ENCODE data around the gene C2CD2. TPM values are rescaled to one million over a fixed set of nuclear protein-coding genes. Genes with fewer than 3 reads are reported as not detected.

The C2CD2 gene
- total and polyA plus RNA-seq, 8 donors: 7.9 to 16.8 (median 11.3) TPM

DNA sequence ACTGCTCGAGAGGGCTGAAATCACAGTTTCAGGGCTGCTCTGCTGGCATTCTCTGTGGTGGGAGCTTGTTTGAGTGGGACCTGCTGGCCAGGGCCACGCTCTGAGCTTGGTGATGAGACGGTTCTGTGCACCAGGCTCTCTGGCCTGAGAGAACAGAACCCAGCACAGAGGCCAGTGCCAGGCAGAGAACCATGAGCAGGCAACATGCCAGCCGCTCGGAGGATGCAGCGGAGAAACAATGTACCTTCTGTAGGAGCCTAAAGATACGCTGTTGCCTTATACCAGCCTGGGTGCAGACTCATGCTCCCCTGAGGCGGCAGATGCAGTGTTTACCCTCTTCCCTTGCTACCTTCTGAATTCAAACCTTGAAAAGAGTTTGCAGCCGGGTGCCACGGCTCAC, 10.0 kb downstream of the C2CD2 start:
- TF ChIP-seq, protein P1, sequence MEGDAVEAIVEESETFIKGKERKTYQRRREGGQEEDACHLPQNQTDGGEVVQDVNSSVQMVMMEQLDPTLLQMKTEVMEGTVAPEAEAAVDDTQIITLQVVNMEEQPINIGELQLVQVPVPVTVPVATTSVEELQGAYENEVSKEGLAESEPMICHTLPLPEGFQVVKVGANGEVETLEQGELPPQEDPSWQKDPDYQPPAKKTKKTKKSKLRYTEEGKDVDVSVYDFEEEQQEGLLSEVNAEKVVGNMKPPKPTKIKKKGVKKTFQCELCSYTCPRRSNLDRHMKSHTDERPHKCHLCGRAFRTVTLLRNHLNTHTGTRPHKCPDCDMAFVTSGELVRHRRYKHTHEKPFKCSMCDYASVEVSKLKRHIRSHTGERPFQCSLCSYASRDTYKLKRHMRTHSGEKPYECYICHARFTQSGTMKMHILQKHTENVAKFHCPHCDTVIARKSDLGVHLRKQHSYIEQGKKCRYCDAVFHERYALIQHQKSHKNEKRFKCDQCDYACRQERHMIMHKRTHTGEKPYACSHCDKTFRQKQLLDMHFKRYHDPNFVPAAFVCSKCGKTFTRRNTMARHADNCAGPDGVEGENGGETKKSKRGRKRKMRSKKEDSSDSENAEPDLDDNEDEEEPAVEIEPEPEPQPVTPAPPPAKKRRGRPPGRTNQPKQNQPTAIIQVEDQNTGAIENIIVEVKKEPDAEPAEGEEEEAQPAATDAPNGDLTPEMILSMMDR (IDR thresholded peaks at IDR 0.05): no peak
- WGBS, 2 donors: 92 to 94% methylated on average over 10 of the region's 10 CpGs
- intact Hi-C loops (cut with DNase I): no loop called here
- no peaks in the 10 kb centered on the region for H3K4me1 ChIP-seq
- FAIRE-seq (no peak), DNase-seq (no peak), ATAC-seq (no peak)
- H3K4me3 ChIP-seq: no peak overlapping the region
- no peak overlapping the region for H3K27ac ChIP-seq
- no peaks in the 10 kb centered on the region for H3K27me3 ChIP-seq
- no peaks in the 10 kb centered on the region for H3K36me3 ChIP-seq
- no peaks in the 10 kb centered on the region for H3K9me3 ChIP-seq

DNA sequence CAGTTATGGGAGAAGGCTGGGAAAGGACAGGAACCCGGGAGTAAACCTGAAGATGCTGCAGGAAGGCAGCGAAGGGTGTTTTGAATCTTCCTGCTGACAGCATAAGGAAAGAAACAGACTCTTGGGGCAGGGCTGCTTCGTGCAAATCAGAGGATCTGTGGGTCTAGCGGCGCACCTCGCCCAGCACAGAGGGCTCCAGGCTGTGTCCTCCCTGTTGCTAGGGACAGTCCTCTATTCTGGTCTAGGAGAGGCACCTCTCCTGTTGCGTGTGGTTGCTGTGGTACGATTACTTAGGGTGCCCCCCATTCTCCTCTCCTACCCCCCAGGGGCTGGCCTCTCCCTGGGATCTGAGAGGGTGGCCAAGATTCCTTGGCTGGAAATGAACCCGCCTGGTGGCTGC, 11.4 kb downstream of the C2CD2 start:
- Histone ChIP-seq H3K4me1 (no peaks in the 10 kb centered on the region), H3K27ac (no peak overlapping the region), H3K27me3 (no peaks in the 10 kb centered on the region), H3K36me3 (no peaks in the 10 kb centered on the region), H3K9me3 (no peaks in the 10 kb centered on the region), H3K4me3 (no peak overlapping the region)
- ATAC-seq: no peak
- no peak for FAIRE-seq
- intact Hi-C loops (cut with DNase I): no loop called here
- DNase-seq: no peak
- TF ChIP-seq, protein P1 (IDR thresholded peaks at IDR 0.05): no peak
- WGBS, 2 donors: 89 to 91% methylated on average over 9 of the region's 9 CpGs

DNA sequence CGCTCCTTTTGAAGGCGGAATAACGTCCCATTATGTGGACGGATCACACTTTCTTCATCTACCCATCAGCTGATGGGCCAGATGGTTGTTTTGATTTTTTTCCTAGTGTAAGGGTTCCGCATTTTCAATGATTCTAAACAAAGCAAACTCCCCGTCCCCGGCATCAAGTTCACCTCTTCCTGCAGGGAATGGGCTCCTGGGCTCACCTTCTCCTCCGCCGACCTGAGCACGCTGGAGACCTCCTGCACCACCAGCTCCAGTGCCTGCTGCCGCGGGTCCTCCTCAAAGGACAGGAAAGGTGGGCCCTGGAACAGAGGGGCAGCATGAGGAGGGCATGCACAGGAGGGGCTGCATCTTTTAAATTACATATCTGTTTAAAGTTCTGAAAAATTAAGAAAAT, 11.9 kb downstream of the C2CD2 start:
- no peak for FAIRE-seq

DNA sequence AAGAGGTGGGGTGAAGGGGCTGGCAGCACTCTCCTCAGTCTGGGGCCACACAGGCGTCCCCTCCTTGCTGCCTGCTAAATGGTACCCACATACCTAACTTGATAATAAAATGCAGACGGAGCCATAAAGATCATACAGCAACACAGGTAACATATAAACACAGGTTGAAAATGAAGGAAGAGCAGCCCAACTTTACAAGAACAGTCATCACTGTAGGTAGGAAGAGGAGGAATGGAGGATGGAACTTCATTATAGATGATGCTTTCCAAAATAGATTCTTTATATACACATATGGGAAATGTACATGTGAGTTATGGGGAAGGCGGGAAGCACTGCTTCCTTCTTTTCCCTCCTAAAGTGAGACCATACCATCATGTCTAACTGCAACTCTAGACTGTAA, 13.4 kb downstream of the C2CD2 start:
- no peaks in the 10 kb centered on the region for H3K27me3 ChIP-seq
- FAIRE-seq (no peak), ATAC-seq (no peak), DNase-seq (no peak)
- no peaks in the 10 kb centered on the region for H3K4me1 ChIP-seq
- intact Hi-C loops (cut with DNase I): no loop called here
- no peak overlapping the region for H3K27ac ChIP-seq
- no peak overlapping the region for H3K4me3 ChIP-seq
- no peaks in the 10 kb centered on the region for H3K9me3 ChIP-seq
- TF ChIP-seq, protein P1 (IDR thresholded peaks at IDR 0.05): no peak
- WGBS, 2 donors: 86 to 97% methylated on average over 3 of the region's 3 CpGs
- no peaks in the 10 kb centered on the region for H3K36me3 ChIP-seq

More for the DNA sequence above, 11.9 kb downstream of the C2CD2 start:
- Histone ChIP-seq H3K4me1 (no peaks in the 10 kb centered on the region), H3K27me3 (no peaks in the 10 kb centered on the region), H3K27ac (no peak overlapping the region), H3K36me3 (no peaks in the 10 kb centered on the region), H3K4me3 (no peak overlapping the region), H3K9me3 (no peaks in the 10 kb centered on the region)
- ATAC-seq (no peak), DNase-seq (no peak)
- TF ChIP-seq, protein P1 (IDR thresholded peaks at IDR 0.05): no peak
- WGBS, 2 donors: 89 to 94% methylated on average over 12 of the region's 12 CpGs
- intact Hi-C loops (cut with DNase I): no loop called here

DNA sequence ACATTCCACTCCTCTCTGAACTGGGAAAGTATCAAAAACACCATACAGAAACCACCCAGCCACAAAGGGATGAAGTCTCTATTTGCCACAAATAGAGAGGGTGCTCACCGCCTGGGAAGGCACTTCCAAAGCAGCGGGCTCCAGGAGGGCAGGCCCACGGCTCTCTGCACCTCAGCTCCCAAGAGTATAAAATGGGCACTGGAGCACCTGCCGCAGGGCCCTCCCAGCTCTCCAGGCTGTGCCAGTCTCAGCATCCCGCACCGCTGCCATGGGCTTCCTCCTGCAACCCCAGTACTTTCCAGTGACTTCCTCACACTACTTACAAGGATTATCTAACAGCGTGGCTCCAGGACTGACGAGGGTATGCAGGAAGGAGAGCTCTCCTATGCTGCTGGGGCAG, 14.4 kb downstream of the C2CD2 start:
- H3K4me3 ChIP-seq: no peak overlapping the region
- H3K9me3 ChIP-seq: no peaks in the 10 kb centered on the region
- no peaks in the 10 kb centered on the region for H3K27me3 ChIP-seq
- ATAC-seq (no peak), FAIRE-seq (no peak), DNase-seq (no peak)
- TF ChIP-seq, protein P1 (IDR thresholded peaks at IDR 0.05): no peak
- no peaks in the 10 kb centered on the region for H3K4me1 ChIP-seq
- no peaks in the 10 kb centered on the region for H3K36me3 ChIP-seq
- intact Hi-C loops (cut with DNase I): no loop called here
- 96 to 97% methylated on average over 8 of the region's 8 CpGs for WGBS, 2 donors
- no peak overlapping the region for H3K27ac ChIP-seq
